Measurements from ENCODE around the gene TNFRSF21. TPM values are rescaled to one million over a fixed set of nuclear protein-coding genes. Genes with fewer than 3 reads are reported as not detected.
A peak's percentile ranks its signal among the peaks of the same experiment; 100 is the strongest.
"Not testable (repeated sequence)": the region's sequence is repeated elsewhere in the genome, so short reads cannot be mapped to it uniquely, and the experiment has no call there.

Gene TNFRSF21, protein sequence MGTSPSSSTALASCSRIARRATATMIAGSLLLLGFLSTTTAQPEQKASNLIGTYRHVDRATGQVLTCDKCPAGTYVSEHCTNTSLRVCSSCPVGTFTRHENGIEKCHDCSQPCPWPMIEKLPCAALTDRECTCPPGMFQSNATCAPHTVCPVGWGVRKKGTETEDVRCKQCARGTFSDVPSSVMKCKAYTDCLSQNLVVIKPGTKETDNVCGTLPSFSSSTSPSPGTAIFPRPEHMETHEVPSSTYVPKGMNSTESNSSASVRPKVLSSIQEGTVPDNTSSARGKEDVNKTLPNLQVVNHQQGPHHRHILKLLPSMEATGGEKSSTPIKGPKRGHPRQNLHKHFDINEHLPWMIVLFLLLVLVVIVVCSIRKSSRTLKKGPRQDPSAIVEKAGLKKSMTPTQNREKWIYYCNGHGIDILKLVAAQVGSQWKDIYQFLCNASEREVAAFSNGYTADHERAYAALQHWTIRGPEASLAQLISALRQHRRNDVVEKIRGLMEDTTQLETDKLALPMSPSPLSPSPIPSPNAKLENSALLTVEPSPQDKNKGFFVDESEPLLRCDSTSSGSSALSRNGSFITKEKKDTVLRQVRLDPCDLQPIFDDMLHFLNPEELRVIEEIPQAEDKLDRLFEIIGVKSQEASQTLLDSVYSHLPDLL
- 49.6 and 51.9 TPM in 2 replicates for total RNA-seq

DNA sequence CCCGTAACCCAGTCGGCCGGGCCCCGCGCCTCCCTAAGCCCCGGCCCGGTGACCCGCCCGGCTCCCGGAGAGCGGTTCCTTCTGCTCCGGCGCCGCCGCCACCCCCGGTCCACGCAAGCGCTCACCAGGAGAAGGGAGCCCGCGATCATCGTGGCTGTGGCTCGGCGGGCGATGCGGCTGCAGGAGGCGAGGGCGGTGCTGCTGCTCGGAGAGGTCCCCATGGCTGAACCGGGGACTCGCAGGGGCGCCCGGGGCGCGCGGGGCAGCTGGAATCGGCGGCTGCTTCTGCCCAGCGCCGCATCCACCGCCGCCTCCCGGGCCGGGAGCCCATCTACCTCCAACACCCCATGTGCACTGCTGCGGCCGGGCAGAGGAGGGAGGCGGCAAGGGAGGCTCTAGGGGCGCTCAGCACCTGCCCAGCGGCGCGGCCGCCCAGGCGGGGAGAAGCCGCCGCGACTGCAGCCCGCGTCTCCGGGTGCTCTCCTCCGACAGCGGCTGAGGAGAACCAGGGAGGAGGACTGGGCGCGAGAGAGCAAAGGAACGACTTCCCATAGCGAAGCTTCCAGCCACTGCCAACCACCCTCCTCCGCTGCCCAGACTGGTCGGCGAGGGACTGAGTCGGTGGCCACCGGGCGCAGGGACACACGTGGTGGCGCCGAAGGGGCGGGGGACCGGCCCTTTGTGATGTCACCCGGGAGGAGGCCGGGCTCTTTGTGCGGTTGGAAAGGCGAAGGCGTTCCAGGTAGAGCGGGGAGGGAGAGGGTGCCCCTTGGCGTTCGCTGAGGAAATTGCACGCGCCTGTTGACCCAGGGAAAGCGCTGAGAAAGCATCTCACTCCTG, at the start of gene TNFRSF21:
Gene TNFRSF21 (minus strand): TSS at position 615 of the 840 bp plus-strand sequence. CDS start 394 bp downstream, at position 221.
- peak; percentile 92 to 96 for DNase-seq (ENCODE audit: low read depth in 2 of 2)

DNA sequence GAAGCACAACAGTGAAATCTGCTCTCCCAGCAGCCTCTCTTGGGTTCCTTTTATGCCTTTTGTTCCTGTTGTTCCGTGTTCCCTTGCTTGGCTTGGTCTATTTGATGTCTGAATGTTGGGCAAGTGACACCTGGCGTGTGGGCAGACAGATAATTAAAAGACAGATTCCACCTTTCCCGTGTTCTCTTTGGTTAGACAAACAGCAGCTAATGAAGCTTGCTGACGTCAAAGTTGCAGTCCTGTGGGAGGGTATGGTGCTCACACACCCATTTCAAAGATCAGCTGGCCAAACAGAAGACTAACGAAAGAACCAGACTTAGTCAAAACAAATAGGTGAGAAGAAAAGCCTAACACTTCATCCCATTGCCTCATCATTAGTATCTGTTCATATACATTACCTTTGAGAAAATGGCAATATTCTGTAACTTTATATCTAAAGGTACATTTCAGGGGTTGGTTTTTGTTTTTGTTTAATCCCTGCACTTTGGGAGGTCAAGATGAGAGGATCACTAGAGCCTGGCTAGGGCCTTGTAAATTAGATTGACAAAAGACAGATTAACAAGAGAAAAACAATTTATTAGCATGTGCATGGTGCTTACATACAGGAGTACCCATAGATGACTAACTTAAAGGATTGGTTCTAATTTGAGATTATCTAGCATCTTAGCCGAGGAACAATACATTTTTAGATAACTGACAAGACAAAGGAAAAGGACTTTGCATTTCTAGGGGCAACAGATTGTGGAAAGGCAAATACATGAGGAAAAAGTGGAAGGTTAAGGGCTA, 48.9 kb upstream of the TNFRSF21 start:
- DNase-seq (ENCODE audit: low read depth in 2 of 2): no peak

DNA sequence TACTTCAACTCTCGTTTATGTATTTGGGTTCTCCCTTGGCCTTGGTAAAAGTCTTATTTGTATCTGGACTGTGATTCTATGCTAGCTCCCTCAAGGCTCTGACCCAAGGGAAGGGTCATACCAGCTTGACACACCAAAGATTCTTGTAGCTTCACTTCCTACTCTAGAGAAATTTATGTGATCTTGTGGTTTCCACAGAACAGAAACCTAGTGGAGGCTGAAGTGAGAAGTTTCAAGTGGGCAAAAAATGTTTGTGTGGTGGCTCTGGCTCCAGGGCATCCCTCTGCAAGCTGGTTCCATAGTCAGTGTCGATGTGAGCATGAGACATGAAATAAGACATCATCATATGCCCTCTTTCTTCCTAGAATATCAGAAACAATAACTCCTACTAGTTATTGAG, 48.1 kb upstream of the TNFRSF21 start:
- DNase-seq (ENCODE audit: low read depth in 2 of 2): no peak

DNA sequence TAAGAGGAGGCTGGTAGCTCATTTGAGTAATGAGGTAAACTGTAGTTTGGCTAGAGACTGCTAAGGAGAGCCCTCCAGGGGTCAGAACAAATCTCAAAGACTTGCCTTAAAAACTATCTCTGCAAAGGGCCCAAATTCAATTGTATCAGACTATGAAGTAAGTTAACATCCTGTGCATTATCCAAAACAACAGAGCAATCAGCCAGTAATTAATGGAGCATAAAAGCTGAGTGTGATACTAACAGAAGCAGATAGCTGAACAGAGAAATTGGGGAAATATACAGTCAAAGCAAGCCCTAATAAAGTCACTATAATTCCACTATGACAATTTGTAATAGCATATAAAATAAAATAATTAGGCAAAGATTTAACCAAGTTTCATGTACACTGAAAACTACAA, 45.8 kb upstream of the TNFRSF21 start:
- DNase-seq (ENCODE audit: low read depth in 2 of 2): no peak

DNA sequence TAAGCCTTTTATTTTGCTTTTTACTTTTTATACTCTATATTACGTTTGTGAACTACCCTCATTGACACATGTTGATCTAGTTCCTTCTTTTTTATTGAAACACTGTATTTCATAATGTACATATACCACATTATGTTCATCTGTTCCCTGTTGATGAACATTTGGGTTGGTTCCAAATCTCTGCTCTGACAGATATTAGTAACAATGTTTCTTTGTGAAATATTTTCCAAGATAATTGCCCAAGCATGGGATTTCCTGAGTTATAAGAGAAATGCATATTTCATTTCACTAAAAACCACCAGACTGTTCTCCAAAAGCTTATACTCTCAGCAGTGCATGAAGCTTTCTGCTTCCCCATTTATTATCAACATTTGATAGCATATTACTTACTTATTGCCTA, 44.2 kb upstream of the TNFRSF21 start:
- DNase-seq (ENCODE audit: low read depth in 2 of 2): peak in 1 of 2 donors; percentile 65

DNA sequence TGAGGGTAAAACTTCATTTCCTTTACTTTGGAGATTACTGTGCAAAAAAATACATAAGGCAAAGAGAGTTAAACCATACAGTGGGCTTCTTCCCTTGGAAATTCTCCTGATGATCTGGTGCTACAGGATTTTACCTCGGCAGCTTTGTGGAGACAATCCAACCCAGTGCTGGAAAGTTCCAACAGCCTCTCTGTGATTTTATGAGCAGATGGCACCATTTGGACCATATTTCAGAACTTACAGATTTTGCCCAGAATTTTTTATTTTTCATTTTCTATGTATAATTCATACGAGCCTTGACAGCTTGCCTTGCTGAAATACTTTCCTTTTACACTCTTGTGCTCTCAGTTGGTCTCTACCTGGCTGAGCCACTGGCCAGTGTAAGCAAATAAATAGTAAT, 43.3 kb upstream of the TNFRSF21 start:
- DNase-seq (ENCODE audit: low read depth in 2 of 2): no peak

DNA sequence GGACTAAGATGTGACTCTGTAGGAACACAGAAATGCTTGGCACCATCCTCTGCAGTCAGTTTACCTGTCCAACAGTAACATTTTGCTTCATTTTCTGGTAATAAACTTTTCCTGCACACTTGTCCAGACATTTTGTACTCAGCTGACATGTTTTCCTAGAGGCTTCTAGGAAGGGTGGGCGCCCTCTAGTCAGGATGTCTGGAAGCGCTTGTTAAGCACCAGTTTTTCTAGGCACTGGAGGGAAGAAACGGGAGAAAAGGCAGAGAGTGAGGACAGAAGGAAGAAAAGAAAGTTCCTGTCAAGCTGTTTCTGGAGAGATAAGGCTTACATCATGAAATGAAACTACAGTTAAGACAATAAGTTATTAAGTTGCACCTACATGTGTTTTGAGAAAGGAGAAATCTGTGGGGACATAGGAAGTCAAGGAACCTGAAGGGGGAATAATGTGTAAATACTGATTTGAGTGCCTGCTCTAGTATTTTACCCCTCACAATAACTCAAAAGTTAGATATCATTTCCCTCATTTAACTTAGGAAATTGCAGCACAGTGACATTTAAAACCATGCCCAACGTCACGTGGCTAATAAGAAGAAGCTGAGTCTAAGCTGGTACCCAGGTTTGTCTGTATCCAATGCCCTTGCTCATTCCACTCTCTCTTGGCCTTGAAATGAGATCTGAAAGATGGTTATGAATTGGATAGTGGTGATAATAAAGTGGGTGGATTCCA, 42.7 kb upstream of the TNFRSF21 start:
- DNase-seq (ENCODE audit: low read depth in 2 of 2): peak; percentile 7 to 9

DNA sequence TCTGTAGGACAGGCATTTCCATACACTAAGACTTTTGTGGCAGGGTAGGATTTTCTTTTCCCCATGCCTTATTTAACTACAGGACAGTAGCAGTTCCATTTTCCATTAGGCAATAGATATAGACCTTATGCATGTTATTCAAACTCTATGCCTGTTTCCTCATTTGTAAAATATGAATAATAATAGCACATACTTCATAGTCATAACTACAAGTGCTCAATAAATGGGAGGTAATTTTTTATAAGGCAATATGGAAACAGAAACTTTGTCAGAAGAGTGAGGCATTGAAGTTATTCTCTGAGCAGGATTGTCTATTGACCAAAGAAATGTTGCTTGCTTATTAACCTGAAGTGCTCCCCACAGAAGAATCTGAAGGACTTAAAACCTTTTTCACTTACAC, 41.9 kb upstream of the TNFRSF21 start:
- no peak for DNase-seq (ENCODE audit: low read depth in 2 of 2)

DNA sequence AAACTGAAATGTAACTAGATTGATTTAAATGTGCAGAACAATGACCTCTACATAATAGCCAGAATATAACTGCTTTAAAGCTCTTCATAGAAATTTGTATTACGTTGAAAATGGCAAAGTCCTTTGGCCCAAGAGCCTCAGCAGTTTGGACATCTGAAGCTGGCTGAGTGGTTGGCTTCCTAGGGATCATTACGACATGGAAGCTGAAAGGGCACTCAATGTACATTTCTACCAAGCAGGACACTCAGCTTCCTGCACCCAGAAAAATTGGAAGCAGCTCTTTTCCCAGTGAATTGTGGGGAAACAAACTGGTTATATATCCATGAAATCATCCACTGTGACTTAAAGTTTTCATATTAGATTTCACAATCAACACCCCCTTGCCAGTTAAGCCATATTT, 40.2 kb upstream of the TNFRSF21 start:
- no peak for DNase-seq (ENCODE audit: low read depth in 2 of 2)

DNA sequence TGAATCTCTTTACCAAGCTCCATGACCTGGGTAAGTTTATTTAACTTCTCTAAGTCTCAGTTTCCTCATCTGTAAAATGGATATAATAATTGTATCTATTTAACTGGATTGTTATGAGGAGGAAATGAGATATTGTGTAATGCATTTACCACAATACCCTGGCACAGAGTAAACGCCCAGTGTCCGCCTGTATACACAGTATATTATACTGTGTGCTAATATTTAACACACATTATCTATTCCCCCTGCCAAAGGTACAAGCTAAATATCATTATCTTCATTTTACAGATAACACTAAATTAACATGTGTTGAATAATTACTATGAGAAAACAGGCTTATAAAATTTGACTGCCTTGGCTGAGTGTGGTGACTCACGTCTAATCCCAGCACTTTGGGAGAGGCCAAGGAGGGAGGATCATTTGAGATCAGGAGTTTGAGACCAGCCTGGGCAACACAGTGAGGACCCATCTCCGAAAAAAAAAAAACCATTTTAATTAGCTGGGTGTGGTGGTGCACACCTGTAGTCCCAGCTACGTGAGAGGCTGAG, 38.7 kb upstream of the TNFRSF21 start:
- no peak for DNase-seq (ENCODE audit: low read depth in 2 of 2)

DNA sequence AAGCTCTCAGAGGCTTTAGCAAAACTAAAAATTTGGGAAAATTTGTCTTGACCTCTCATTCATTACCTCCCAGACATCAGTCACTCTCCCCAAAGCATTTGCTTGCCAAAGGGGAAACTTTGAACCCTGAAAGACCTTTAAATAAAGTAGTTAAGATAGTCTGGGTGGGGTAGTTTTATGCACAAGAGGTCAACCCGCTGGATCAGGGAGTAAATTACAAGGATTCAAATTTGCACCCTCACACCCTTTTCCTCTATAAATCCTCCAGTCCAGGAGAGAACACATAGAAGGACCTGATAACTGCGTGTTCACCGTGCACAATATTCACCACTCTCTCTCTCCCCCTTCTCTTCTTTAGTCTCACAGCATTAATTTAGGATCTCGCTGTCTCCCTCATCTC, 36.1 kb upstream of the TNFRSF21 start:
- DNase-seq (ENCODE audit: low read depth in 2 of 2): no peak

DNA sequence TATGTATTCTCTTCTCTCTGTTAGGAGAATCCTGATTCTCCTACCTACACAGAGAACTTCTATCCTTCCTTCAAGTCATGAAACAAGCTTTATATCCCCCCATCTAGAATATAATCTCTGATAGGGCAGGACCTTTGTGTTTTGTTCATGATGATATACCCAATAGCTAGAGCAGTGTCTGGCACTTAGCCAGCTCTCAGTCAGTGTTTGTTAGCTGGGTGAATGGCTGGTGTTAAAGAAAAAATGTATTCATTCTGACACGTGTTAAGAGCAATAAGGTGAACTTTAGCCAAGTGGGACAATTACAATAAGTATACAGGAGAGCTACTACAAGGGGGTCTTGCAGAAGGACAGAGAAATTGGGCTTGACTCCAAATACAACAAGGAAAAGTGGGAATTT, 34.3 kb upstream of the TNFRSF21 start:
- peak in 1 of 2 donors; percentile 34 for DNase-seq (ENCODE audit: low read depth in 2 of 2)

DNA sequence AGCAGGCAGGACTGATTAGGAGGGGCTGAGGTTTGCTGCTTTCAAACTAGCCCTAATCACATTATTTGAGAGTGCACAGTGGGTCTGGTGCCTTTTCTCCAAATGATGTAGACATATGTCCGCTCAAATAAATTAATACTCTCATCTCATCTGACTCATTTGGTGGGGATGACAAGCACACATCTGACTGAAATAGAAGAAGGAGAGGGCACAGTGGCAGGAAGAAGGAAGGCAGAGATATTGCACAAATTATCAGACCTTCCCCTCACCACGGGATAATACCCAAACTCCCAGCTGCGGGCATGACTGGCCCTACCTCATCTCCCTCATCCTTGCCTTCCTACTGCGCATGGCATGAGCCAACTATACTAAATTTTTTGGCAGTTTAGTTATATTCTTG, 33.9 kb upstream of the TNFRSF21 start:
- no peak for DNase-seq (ENCODE audit: low read depth in 2 of 2)

DNA sequence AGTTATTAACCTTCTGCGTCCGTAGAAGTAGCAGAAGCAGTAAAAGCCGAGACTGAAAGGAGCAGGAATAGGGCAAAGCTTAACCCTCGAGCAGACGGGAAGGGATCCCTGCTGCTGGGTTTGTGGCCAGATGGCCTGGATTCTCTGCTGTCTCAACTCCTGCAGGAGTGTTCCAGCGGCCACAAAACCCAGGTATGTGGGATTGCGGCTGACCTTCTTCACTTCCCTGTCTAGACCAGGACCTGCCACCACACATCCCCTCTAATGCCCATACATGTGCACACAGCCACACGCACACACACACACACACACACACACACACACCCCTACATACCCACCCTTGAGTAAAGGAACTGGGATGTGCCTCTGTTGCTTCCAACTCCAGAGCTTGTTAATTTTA, 33.1 kb upstream of the TNFRSF21 start:
- DNase-seq (ENCODE audit: low read depth in 2 of 2): no peak

DNA sequence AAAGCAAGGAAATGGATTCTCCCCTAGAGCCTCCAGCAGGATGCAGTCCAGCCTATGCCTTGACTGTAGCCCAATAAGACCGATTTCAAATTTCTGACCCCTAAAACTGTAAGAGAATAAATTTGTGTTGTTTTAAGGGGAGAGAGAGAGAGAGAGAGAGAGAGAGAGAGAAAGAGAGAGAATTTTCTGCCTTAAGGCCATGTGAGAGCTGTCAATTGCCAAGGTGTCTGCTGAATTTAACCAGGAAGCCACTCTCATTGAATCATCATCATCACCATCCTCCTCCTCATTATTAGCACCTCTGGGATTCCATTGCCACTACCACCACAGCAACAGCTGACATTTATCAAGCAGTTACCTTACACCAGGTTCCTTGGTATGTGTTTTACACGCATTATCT, 27.8 kb upstream of the TNFRSF21 start:
- no peak for DNase-seq (ENCODE audit: low read depth in 2 of 2)

DNA sequence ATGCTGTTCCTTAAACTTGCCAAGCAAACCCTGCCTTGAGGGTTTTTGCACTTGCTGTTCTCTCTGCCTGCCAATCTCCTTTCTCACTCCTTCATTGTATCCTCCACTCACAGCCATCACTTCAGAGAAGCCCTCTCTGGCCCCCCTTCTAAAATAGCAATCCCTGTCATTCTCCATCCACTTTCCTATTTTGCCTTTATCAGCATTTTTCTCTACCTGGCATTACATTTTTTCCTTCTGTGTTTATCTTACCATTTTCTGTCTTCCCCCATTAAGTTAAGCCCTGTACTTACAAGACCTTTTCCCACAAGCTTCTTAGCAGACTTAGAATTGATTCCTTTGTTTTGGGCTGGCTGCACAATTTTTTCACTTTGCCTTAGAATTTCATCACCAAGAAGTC, 26.6 kb upstream of the TNFRSF21 start:
- no peak for DNase-seq (ENCODE audit: low read depth in 2 of 2)

DNA sequence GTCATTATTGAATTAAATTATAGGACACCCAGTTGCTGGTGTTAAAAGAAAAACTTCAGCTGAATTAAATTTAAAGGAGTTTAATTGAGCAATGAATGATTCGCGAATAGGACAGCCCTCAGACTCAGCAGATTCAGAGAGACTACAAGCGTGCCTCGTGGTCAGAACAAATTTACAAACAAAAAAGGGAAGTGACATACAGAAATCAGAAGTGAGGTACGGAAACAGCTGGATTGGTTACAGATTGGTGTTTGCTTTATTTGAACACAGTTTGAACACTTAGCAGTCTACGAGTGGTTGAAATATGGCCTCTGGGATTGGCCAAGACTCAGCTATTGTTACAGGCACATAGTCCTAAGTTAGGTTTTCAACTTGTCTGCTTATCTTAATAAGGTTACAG, 25.8 kb upstream of the TNFRSF21 start:
- peak; percentile 7 to 32 for DNase-seq (ENCODE audit: low read depth in 2 of 2)

DNA sequence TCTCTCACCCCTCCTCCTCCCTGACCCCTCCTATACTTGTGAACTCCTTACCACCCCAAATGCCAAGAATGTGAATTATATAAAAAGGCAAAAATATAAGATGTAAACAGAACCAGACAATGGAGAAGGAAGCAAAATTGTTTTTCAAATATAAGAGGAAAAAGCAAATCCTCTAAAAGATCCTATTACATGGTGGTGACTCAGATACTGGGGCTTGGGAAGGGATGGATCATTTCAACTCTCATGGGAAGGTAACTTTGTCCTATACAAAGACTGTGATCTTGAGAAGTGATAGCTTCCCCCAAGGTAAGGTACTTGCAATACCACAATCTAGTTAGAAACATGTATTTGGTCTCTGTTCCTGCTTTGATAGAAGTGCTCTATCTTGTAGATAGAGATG, 24.6 kb upstream of the TNFRSF21 start:
- DNase-seq (ENCODE audit: low read depth in 2 of 2): no peak

DNA sequence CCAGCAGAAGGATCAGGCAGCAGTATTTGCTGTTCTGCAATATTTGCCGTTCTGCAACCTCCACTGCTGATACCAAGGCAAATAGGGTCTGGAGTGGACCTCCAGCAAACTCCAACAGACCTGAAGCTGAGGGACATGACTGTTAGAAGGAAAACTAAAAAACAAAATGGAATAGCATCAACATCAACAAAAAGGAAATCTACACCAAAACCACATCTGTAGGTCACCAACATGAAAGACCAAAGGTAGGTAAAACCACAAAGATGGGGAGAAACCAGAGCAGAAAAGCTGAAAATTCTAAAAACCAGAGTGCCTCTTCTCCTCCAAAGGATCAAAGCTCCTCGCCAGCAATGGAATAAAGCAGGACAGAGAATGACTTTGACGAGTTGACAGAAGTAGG, 18.9 kb upstream of the TNFRSF21 start:
- not testable (repeated sequence) for DNase-seq (ENCODE audit: low read depth in 2 of 2)

DNA sequence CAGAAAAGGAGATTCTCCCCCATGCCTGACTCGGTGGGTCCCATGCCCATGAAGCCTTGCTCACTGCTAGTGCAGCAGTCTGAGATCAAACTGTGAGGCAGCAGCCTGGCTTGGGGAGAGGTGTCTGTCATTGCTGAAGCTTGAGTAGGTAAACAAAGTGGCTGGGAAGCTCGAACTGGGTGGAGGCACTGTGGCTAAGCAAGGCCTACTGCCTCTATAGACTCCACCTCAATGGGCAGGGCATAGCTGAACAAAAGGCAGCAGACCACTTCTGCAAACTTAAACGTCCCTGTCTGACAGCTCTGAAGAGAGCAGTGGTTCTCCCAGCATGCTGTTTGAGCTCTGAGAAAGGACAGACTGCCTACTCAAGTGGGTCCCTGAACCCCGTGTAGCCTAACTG, 18.4 kb upstream of the TNFRSF21 start:
- DNase-seq (ENCODE audit: low read depth in 2 of 2): not testable (repeated sequence)

Data from lung microvascular endothelial cell (primary cell).